NB4 (cell line): ENCODE measurements around the gene EEF1AKMT3.

ENCODE experiments used
- DNase-seq: peaks from one replicate; pipeline ENCODE4 v3.0.0; 2010; ENCODE audit warnings: low read depth
- H3K4me3 ChIP-seq: one replicate; pipeline ENCODE4 v1.5.1; 2011; ENCODE audit warnings: mild to moderate bottlenecking, low read depth, low read length, moderate library complexity
- MYC ChIP-seq: IDR thresholded peaks from 2 replicates; pipeline ENCODE4 v1.6.1; 2011; ENCODE audit warnings: low read depth, low read length
- POLR2A ChIP-seq: IDR thresholded peaks from 2 replicates; pipeline ENCODE4 v1.6.1; 2011; ENCODE audit warnings: mild to moderate bottlenecking; ENCODE audit not compliant: insufficient read length; ENCODE audit errors: extremely low read depth
- TF ChIP-seq, protein P1 (sequence below): IDR thresholded peaks from one replicate; pipeline ENCODE4 v1.5.1; 2012; ENCODE audit warnings: low read depth, low read length
- TF ChIP-seq, protein P2 (sequence below): IDR thresholded peaks from 2 replicates; pipeline ENCODE4 v1.6.1; 2011; ENCODE audit warnings: low read depth, low read length

Gene EEF1AKMT3

DNA sequence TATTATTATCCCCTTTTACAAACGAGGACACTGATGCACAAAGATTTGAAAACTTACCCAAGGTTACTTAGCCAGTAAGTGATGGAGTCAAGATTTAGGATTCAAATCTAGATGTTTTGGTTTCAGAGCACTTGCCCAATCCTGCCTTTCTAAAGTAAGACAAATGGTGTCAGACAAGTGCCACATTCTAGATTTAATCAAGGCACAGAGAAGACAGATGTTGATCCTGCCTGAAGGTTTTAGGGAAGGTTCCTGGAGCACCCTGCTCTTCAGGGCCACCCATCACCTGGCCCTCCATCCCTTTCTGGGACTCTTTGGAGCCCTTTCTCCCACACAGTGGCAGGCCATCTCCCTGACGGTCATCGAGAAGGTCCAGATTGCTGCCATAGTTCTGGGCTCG lies 14.6 kb upstream of the EEF1AKMT3 start:
- DNase-seq = no peak
- TF ChIP-seq POLR2A (no peak), MYC (no peak)
- TF ChIP-seq, protein P1, sequence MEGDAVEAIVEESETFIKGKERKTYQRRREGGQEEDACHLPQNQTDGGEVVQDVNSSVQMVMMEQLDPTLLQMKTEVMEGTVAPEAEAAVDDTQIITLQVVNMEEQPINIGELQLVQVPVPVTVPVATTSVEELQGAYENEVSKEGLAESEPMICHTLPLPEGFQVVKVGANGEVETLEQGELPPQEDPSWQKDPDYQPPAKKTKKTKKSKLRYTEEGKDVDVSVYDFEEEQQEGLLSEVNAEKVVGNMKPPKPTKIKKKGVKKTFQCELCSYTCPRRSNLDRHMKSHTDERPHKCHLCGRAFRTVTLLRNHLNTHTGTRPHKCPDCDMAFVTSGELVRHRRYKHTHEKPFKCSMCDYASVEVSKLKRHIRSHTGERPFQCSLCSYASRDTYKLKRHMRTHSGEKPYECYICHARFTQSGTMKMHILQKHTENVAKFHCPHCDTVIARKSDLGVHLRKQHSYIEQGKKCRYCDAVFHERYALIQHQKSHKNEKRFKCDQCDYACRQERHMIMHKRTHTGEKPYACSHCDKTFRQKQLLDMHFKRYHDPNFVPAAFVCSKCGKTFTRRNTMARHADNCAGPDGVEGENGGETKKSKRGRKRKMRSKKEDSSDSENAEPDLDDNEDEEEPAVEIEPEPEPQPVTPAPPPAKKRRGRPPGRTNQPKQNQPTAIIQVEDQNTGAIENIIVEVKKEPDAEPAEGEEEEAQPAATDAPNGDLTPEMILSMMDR = no peak
- TF ChIP-seq, protein P2, sequence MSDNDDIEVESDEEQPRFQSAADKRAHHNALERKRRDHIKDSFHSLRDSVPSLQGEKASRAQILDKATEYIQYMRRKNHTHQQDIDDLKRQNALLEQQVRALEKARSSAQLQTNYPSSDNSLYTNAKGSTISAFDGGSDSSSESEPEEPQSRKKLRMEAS = no peak
- no peak overlapping the region for H3K4me3 ChIP-seq

DNA sequence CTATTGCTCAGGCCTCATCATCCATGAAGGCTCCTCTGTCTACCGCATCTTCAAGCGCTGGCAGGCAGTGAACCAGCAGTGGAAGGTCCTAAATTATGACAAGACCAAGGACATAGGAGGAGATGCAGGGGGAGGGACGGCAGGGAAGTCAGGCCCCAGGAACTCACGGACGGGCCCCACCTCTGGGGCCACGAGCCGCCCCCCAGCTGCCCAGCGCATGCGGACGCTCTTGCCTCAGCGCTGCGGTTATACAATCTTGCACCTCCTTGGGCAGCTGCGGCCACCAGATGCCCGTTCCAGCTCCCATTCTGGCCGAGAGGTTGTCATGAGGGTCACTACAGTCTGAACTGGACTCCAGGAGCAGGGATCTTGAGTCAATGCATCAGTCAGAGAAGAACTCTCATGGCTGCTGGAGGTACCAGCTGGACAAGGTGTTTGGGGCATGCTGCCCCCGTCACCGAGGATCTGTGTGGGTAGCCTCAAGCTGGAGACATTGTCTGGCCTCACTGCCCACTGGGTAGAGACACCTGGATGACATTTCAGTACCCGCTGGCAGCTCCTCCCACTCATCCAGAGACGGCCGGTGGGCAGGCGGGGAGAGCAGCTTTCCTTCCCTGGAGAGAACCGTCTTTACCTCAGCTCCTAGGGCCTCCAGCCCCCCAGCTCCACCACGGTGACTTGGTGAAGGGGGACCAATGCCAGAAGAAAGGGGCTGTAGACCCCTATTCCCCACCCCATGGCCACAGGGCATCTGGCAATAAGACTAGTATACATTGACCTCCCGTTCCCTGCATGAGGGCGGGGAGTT lies 13.7 kb upstream of the EEF1AKMT3 start:
- no peak for DNase-seq
- H3K4me3 ChIP-seq = no peak overlapping the region
- TF ChIP-seq POLR2A = no peak
- TF ChIP-seq MYC = no peak
- TF ChIP-seq, protein P2 = no peak
- TF ChIP-seq, protein P1 = no peak

DNA sequence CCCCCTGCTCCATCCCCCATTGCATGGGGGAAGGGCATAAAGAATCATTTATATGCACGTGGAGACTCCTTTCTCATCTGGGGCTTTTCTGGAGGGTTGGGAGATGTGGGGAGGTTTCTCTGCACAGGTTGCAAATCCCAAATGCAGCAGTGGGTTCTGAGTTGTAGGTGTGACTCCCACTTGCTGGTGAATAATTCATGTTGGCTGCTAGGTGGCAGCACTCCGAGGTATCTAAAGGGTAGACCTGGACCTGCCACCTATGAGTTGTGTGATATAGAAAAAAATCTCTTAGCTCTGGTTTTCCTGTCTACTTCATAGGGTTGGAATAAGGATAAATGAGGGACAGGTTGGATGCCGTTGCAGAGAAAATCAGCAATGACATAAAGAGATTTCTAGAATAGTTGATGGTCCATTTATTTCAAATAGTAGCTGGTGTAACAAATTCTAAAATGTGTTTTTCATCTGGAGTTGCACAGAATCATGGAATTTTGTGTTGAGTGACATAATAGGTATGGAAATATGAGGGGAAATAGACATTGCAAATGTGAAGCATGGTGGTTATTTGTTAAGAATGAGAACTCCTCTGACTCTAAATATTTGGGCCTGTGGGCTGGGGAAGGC lies 12.9 kb upstream of the EEF1AKMT3 start:
- TF ChIP-seq, protein P2 = no peak
- TF ChIP-seq MYC (no peak), POLR2A (no peak)
- TF ChIP-seq, protein P1 = peak; percentile 60
- DNase-seq = peak; percentile 52
- no peak overlapping the region for H3K4me3 ChIP-seq

DNA sequence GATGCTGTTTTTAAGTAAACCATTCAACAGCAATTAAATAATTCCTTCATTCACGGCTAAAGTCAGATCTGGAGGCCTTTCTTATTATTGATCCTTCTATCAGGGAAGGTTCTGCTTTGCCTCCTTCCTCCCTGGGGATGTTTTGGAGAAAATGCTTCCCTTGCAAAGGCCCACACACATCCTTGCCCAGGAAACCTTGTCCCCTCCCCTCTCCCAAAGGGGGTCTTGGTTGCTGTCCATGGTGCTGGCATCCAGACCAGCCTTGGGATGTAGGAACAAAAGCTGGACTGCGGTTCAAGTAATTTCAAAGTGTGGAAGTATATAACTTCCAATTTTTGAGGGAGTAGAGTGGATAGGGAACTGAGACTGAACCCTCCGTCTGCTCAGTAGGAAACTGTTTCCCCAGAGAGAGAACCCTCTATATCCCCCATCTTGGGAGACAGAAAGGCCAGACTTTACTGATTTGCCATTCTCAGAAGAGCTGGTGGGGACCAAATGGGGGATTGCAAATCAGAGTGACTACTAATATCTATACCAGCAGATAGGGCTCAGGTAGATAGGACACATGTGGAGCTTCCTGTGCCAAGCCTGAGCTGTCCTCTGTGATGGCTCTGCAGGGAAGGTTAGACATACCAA lies 11.9 kb upstream of the EEF1AKMT3 start:
- TF ChIP-seq, protein P1 = no peak
- TF ChIP-seq MYC = no peak
- TF ChIP-seq, protein P2 = no peak
- TF ChIP-seq POLR2A = no peak
- H3K4me3 ChIP-seq = no peak overlapping the region
- no peak for DNase-seq

DNA sequence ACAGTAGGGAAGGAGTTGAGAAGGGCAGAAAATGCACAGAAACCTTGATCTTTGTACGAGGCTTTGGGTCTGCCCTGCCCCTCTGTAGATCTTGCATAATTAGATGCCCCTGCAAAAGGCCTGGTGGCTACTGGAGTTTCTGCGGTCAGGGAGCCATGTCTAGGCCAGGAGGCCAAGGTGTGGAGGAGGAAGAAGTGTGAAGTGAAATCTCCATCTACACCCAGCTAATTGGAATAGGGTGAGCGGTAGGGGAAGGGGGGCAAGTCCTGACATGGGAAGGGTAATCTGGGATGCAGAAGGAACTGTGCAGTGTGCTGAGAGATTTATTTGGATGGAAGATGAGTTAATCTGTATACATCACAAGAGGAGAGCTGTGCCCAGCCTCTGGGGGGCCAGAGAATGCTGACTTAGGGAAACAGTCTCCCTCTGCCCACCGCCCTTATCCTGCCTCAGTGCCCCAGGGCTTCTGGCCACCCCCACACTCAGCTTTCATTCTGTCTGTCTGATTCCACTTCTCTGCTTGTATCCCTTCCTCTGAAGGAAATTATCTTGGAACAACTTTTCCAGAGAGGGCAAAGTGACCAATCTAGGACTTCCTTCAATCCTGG lies 10.9 kb upstream of the EEF1AKMT3 start:
- no peak overlapping the region for H3K4me3 ChIP-seq
- no peak for DNase-seq
- TF ChIP-seq POLR2A = no peak

DNA sequence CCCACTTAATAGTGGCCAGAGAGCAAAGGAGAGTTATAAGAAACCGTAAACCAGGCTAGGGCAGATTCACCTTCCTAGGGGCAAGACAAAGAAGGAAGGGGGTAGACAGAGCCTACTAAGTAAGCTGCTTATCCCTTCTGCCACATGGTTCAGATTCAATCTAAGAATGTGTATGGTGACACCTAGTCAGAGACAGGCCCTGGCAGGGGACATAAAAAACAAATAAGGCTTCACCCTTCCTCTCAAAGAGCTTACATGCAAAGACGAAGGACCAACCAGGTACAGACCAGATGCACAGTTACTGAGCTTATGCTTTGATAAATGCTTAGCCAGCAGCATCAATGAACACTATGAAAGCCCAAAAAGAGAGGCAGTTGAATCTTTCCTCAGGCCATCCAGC lies 10.0 kb upstream of the EEF1AKMT3 start:
- no peak overlapping the region for H3K4me3 ChIP-seq
- TF ChIP-seq, protein P1 = no peak
- TF ChIP-seq POLR2A (no peak), MYC (no peak)
- TF ChIP-seq, protein P2 = no peak
- DNase-seq = no peak
